ENCODE results near the gene ST6GALNAC4.

GRCh38 chr9:127943731-127944144 is 26.9 kb upstream of the ST6GALNAC4 start:
- TF ChIP-seq HOXA7 (CRISPR knock-in tag; IDR thresholded peaks at IDR 0.05; ENCODE audit: borderline replicate concordance) = no peak
- TF ChIP-seq CTCF (tag by site-specific recombination; IDR thresholded peaks at IDR 0.05) = peak; percentile 70; the same call in 1 of the 2 replicates
- TF ChIP-seq ZNF692 (tag by site-specific recombination; IDR thresholded peaks at IDR 0.05) = no peak
- no peak for TF ChIP-seq ZNF701 (tag by site-specific recombination; IDR thresholded peaks at IDR 0.05)
- TF ChIP-seq REST (tag by site-specific recombination; IDR thresholded peaks at IDR 0.05) = no peak
- TF ChIP-seq ZNF221 (tag by site-specific recombination; IDR thresholded peaks at IDR 0.05; ENCODE audit: borderline replicate concordance) = no peak
- TF ChIP-seq SP7 (tag by site-specific recombination; IDR thresholded peaks at IDR 0.05) = no peak
- TF ChIP-seq MZF1 (tag by site-specific recombination; IDR thresholded peaks at IDR 0.05; ENCODE audit: borderline replicate concordance) = no peak
- TF ChIP-seq ZNF121 (tag by site-specific recombination; IDR thresholded peaks at IDR 0.05) = no peak
- TF ChIP-seq ZNF112 (tag by site-specific recombination; IDR thresholded peaks at IDR 0.05) = no peak
- no peak for TF ChIP-seq PRDM10 (tag by site-specific recombination; IDR thresholded peaks at IDR 0.05)
- TF ChIP-seq BCL6B (tag by site-specific recombination; IDR thresholded peaks at IDR 0.05) = no peak
